H1 (cell line): ENCODE results near the gene ELMOD1. TPM values are rescaled to one million over a fixed set of nuclear protein-coding genes. Genes with fewer than 3 reads are reported as not detected.

Experiments used
- CTCF ChIA-PET: fragments of 300-600 bp; sonication (Branson Sonifier 250); formaldehyde crosslinking; loops from one replicate; lab custom pipeline; 2021; ENCODE audit not compliant: partially characterized antibody; lab: Charles Lee
- POLR2A ChIA-PET: fragments of 300-600 bp; sonication (Branson Sonifier 250); formaldehyde crosslinking; loops from one replicate; lab custom pipeline; 2021; ENCODE audit warnings: inconsistent platforms; ENCODE audit not compliant: partially characterized antibody; lab: Charles Lee
- DNase-seq, 2 experiments: peaks; one replicate each; pipeline versions ENCODE4 v3.0.0 to v3.0.0-alpha.2; 2010 to 2022; ENCODE audit warnings: low spot score in 2 of 2, low read depth in 1 of 2, mixed read lengths in 1 of 2
- FAIRE-seq: peaks from 2 replicates; lab custom pipeline; 2011; peaks lifted over from hg19 to GRCh38; lab: Jason Lieb, UNC
- H2AFZ ChIP-seq: 2 replicates; pipeline ENCODE4 v1.8.1; 2012; ENCODE audit warnings: low read length, inconsistent platforms
- H2AK5ac ChIP-seq: 2 replicates; pipeline ENCODE4 v1.6.1; 2013; ENCODE audit warnings: low read depth, low read length
- H2BK120ac ChIP-seq: replicated peaks from 2 replicates; pipeline ENCODE3; 2013; ENCODE audit warnings: low read depth, low read length, inconsistent platforms
- H2BK12ac ChIP-seq: 2 replicates; pipeline ENCODE4 v1.6.1; 2013; ENCODE audit warnings: low read depth, low read length
- H2BK15ac ChIP-seq: 2 replicates; pipeline ENCODE4 v1.6.1; 2013; ENCODE audit warnings: low read length
- H2BK20ac ChIP-seq: 2 replicates; pipeline ENCODE4 v1.6.1; 2013; ENCODE audit warnings: low read length
- H2BK5ac ChIP-seq: 2 replicates; pipeline ENCODE4 v1.6.1; 2013; ENCODE audit warnings: low read depth, low read length
- H3K14ac ChIP-seq: 2 replicates; pipeline ENCODE4 v1.6.1; 2013; ENCODE audit warnings: inconsistent platforms; ENCODE audit not compliant: insufficient read length
- H3K18ac ChIP-seq: 2 replicates; pipeline ENCODE4 v1.6.1; 2013; ENCODE audit warnings: low read length; ENCODE audit errors: extremely low read depth
- H3K23ac ChIP-seq: 2 replicates; pipeline ENCODE4 v1.6.1; 2013; ENCODE audit warnings: inconsistent platforms; ENCODE audit not compliant: insufficient read length
- H3K23me2 ChIP-seq: 2 replicates; pipeline ENCODE4 v1.6.1; 2013; ENCODE audit warnings: low read depth, low read length
- H3K27ac ChIP-seq: 2 replicates; pipeline ENCODE4 v1.6.1; 2011; ENCODE audit warnings: low read depth, low read length, inconsistent platforms
- H3K27me3 ChIP-seq, 4 experiments: replicated peaks in 1 of 4; 1 replicate in 1 of 4; 2 replicates in 3 of 4; pipeline versions ENCODE4 v1.6.1 to v1.8.1; 2011 to 2013; ENCODE audit warnings: low read length in 3 of 4, mild to moderate bottlenecking in 3 of 4, inconsistent platforms in 2 of 4, mixed read lengths in 2 of 4, moderate library complexity in 1 of 4; ENCODE audit not compliant: control insufficient read depth in 3 of 4, insufficient read depth in 3 of 4; ENCODE audit errors: extremely low read depth in 1 of 4
- H3K36me3 ChIP-seq, 4 experiments: 2 replicates each; pipeline versions ENCODE4 v1.6.1 to v1.8.1; 2011 to 2013; ENCODE audit warnings: mild to moderate bottlenecking in 4 of 4, low read length in 3 of 4, moderate library complexity in 2 of 4, control low read depth in 1 of 4, inconsistent platforms in 1 of 4; ENCODE audit not compliant: insufficient read depth in 4 of 4, control insufficient read depth in 2 of 4
- H3K4ac ChIP-seq: replicated peaks from 2 replicates; pipeline ENCODE3; 2013; ENCODE audit warnings: low read length, low read depth, mixed read lengths, inconsistent platforms; ENCODE audit not compliant: insufficient read length
- H3K4me1 ChIP-seq, 4 experiments: replicated peaks in 1 of 4; 1 replicate in 1 of 4; 2 replicates in 3 of 4; pipeline versions ENCODE4 v1.6.1 to v1.8.1; 2011 to 2013; ENCODE audit warnings: low read length in 3 of 4, inconsistent platforms in 2 of 4, mixed read lengths in 1 of 4; ENCODE audit not compliant: insufficient read depth in 4 of 4, control insufficient read depth in 3 of 4
- H3K4me2 ChIP-seq, 2 experiments: 2 replicates each; pipeline versions ENCODE4 v1.6.1 to v1.8.1; 2011 to 2013; ENCODE audit warnings: low read depth in 2 of 2, low read length in 2 of 2, control low read depth in 1 of 2, inconsistent platforms in 1 of 2, mild to moderate bottlenecking in 1 of 2; ENCODE audit not compliant: insufficient read depth in 1 of 2
- H3K4me3 ChIP-seq, 4 experiments: fragments of 200-600, 300-600 bp in 1 of 4; sonication (generic), shearing (Covaris generic), sonication (Bioruptor Twin) in 1 of 4; 2 replicates each; pipeline versions ENCODE4 v1.5.1 to v1.8.1; 2011 to 2016; ENCODE audit warnings: low read length in 4 of 4, low read depth in 3 of 4, control low read depth in 2 of 4, inconsistent platforms in 2 of 4, mild to moderate bottlenecking in 2 of 4, mixed read lengths in 1 of 4, moderate library complexity in 1 of 4; ENCODE audit not compliant: insufficient read depth in 2 of 4; ENCODE audit errors: extremely low read depth in 1 of 4
- H3K56ac ChIP-seq: replicated peaks from 2 replicates; pipeline ENCODE3; 2013; ENCODE audit warnings: low read depth, mild to moderate bottlenecking, mixed read lengths, low read length, inconsistent platforms; ENCODE audit not compliant: insufficient read length
- H3K79me1 ChIP-seq: 2 replicates; pipeline ENCODE4 v1.6.1; 2013; ENCODE audit warnings: low read depth, low read length, control low read depth
- H3K79me2 ChIP-seq, 2 experiments: 2 replicates each; pipeline versions ENCODE4 v1.6.1 to v1.8.1; 2012 to 2013; ENCODE audit warnings: low read length in 2 of 2, mild to moderate bottlenecking in 2 of 2, inconsistent platforms in 1 of 2; ENCODE audit not compliant: insufficient read depth in 2 of 2, control insufficient read depth in 1 of 2
- H3K9ac ChIP-seq, 4 experiments: replicated peaks in 1 of 4; 1 replicate in 1 of 4; 2 replicates in 3 of 4; pipeline versions ENCODE4 v1.6.1 to v1.8.1; 2011 to 2013; ENCODE audit warnings: low read depth in 3 of 4, low read length in 3 of 4, control low read depth in 2 of 4, mild to moderate bottlenecking in 2 of 4, moderate library complexity in 2 of 4, inconsistent platforms in 1 of 4; ENCODE audit errors: extremely low read depth in 1 of 4
- H3K9me3 ChIP-seq, 2 experiments: 2 replicates each; pipeline versions ENCODE4 v1.6.1 to v1.8.1; 2012 to 2013; ENCODE audit warnings: mild to moderate bottlenecking in 2 of 2, moderate library complexity in 2 of 2, control low read depth in 1 of 2, inconsistent platforms in 1 of 2, low read depth in 1 of 2, low read length in 1 of 2, mixed read lengths in 1 of 2; ENCODE audit not compliant: insufficient read depth in 2 of 2
- H4K20me1 ChIP-seq, 2 experiments: replicated peaks in 1 of 2; 2 replicates each; pipeline versions ENCODE3 to v1.8.1; 2011 to 2013; ENCODE audit warnings: inconsistent platforms in 2 of 2, low read length in 2 of 2, mild to moderate bottlenecking in 1 of 2; ENCODE audit not compliant: insufficient read depth in 2 of 2, control insufficient read depth in 1 of 2
- H4K5ac ChIP-seq: 2 replicates; pipeline ENCODE4 v1.6.1; 2013; ENCODE audit warnings: low read length, low read depth, mixed read lengths, inconsistent platforms; ENCODE audit not compliant: insufficient read length
- H4K8ac ChIP-seq: 2 replicates; pipeline ENCODE4 v1.8.0; 2013; ENCODE audit warnings: mild to moderate bottlenecking, moderate library complexity, low read length, inconsistent platforms; ENCODE audit not compliant: insufficient read depth; ENCODE audit errors: extremely low read depth
- H4K91ac ChIP-seq: replicated peaks from 2 replicates; pipeline ENCODE3; 2013; ENCODE audit warnings: low read length, mixed read lengths, inconsistent platforms; ENCODE audit not compliant: insufficient read length
- CHD1 ChIP-seq: IDR thresholded peaks from 2 replicates; pipeline ENCODE4 v1.6.1; 2012; ENCODE audit warnings: low read depth, low read length, improper control_type of control experiment
- EZH2 ChIP-seq: fragments of 200-600 bp; sonication (generic); IDR thresholded peaks from 2 replicates; pipeline ENCODE4 v1.7.1; 2012; ENCODE audit warnings: low read depth, mild to moderate bottlenecking, moderate library complexity, low read length, inconsistent platforms; ENCODE audit not compliant: severe bottlenecking
- SIN3A ChIP-seq, 2 experiments: IDR thresholded peaks in 1 of 2; conservative IDR thresholded peaks in 1 of 2; 2 replicates each; pipeline ENCODE4 v1.6.1; 2011 to 2012; ENCODE audit warnings: low read length in 2 of 2, improper control_type of control experiment in 1 of 2, low read depth in 1 of 2, mild to moderate bottlenecking in 1 of 2
- SUZ12 ChIP-seq: fragments of 200-600 bp; sonication (generic); IDR thresholded peaks from 2 replicates; pipeline ENCODE4 v1.6.1; 2012; ENCODE audit warnings: mild to moderate bottlenecking, inconsistent platforms, low read length, moderate library complexity, mixed read lengths
- WGBS, 2 experiments: shearing (Covaris generic) in 1 of 2; methylation state at CpG; one replicate each; pipeline versions ENCODE4 v1.1.6 to v1.1.7; 2013 to 2015; ENCODE audit warnings: low lambda C conversion rate in 2 of 2, mixed read lengths in 2 of 2, inconsistent platforms in 1 of 2, low coverage in 1 of 2, missing lambda C conversion rate in 1 of 2; ENCODE audit not compliant: insufficient replicate concordance in 2 of 2, insufficient coverage in 1 of 2, insufficient read length in 1 of 2; ENCODE audit errors: extremely low coverage in 1 of 2, missing lambda C conversion rate in 1 of 2; 5-methylcytosine and 5-hydroxymethylcytosine counted together
- polyA plus RNA-seq, 7 experiments: library from polyadenylated mRNA; depleted of rRNA in 3 of 7; stranded (reverse) in 5 of 7; unstranded in 2 of 7; fragments of >200 nt in 5 of 7; fragments of 200-250 nt in 2 of 7; gene quantifications; 1 replicate in 5 of 7; 2 replicates in 1 of 7; 4 replicates in 1 of 7; pipeline versions ENCODE4 v1.2.1 to v1.2.3, GENCODE V29; 2011 to 2013; ENCODE audit warnings: missing spikeins in 2 of 7, mixed read lengths in 2 of 7
- total RNA-seq: library from RNA; stranded (reverse); fragmentation: NEBNext Ultra II Directional; extraction: Animal tissue kit (Norgen Biotek cat#: 25700); gene quantifications from 2 replicates; pipeline ENCODE4 v1.2.1, GENCODE V29; 2021

The ELMOD1 gene
- total and polyA plus RNA-seq, 2 of the 8 experiments (the other 6 are each of a cell fraction or from before 2014, with no cell fraction given) = 0.47 to 1.6 TPM

DNA sequence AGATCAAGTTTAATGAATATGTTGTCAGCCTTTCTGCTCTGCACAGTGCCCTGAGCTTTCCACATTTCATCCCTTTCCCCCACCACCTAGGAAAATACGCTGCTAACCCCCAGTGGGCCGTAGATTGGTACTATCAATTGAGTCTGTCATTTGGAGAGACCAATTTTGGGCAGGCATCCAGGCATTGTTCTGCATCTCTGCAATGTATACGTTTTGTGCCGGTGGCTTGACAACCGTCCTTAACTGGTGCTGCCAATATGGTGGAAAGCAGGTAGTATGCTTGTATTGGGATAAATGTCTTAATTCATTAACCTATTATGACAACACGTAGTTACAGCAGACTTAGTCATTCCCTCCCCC, 1.3 kb downstream of the ELMOD1 start:
- Histone ChIP-seq H3K27ac (no peak overlapping the region), H4K8ac (no peak overlapping the region), H3K4me1 (peaks cover 0 to 16% (median 10%) of the 10 kb centered on the region in 4 experiments; a peak in 6 of 7 replicates), H3K23me2 (peaks cover 11% of the 10 kb centered on the region), H4K5ac (no peak overlapping the region), H3K18ac (no peak overlapping the region), H3K14ac (no peak overlapping the region), H4K91ac (no peak overlapping the region), H2BK120ac (no peak overlapping the region), H3K4ac (no peak overlapping the region), H3K23ac (no peak overlapping the region), H3K4me3 (peak overlapping the region; percentile 84 to 87 (median 85); a peak in 5 of 8 replicates), H2BK20ac (no peak overlapping the region), H3K4me2 (peak overlapping the region; percentile 99 to 100), H3K79me2 (no peaks in the 10 kb centered on the region), H3K56ac (no peak overlapping the region), H3K36me3 (no peaks in the 10 kb centered on the region), H2BK12ac (no peak overlapping the region), H3K9ac (no peak overlapping the region), H3K79me1 (no peaks in the 10 kb centered on the region), H3K9me3 (no peaks in the 10 kb centered on the region), H2BK5ac (no peak overlapping the region), H2AK5ac (no peak overlapping the region), H2BK15ac (no peak overlapping the region), H4K20me1 (peaks cover 4 to 7% of the 10 kb centered on the region in 2 experiments), H3K27me3 (peaks cover 17 to 57% (median 46%) of the 10 kb centered on the region in 4 experiments), H2AFZ (no peak overlapping the region)
- ChIA-PET CTCF (interaction anchor here (0.8 to 8.6 kb wide), 5 partner anchors 16 to 97 kb away, joined by 3 to 73 read pairs (median 3); no protein-coding TSS in a partner anchor), POLR2A (interaction anchor here (0.8 kb wide), 1 partner anchor 10 kb away, joined by 3 read pairs; no protein-coding TSS in a partner anchor)
- DNase-seq (no peak), FAIRE-seq (no peak)
- WGBS, 2 experiments = 11% methylated on average over 6 of the region's 6 CpGs; no CpG with 5 or more reads in 1 of the 2 experiments
- peak; percentile 20; the same call in 1 of the 2 replicates for TF ChIP-seq SUZ12
- TF ChIP-seq CHD1 = no peak
- peak; percentile 3 for TF ChIP-seq EZH2
- 0 out of 4 replicates have a peak, but pooled peaks of 1 of the 2 experiments have one; percentile 6 for TF ChIP-seq SIN3A (conservative IDR thresholded peaks at IDR 0.05 in 1 of 2, IDR thresholded peaks at IDR 0.05 in 1 of 2; ENCODE audit: low read depth in 1 of 2, low read length in 2 of 2)
